Measurements from ENCODE around the gene CUX1.

Gene CUX1

DNA sequence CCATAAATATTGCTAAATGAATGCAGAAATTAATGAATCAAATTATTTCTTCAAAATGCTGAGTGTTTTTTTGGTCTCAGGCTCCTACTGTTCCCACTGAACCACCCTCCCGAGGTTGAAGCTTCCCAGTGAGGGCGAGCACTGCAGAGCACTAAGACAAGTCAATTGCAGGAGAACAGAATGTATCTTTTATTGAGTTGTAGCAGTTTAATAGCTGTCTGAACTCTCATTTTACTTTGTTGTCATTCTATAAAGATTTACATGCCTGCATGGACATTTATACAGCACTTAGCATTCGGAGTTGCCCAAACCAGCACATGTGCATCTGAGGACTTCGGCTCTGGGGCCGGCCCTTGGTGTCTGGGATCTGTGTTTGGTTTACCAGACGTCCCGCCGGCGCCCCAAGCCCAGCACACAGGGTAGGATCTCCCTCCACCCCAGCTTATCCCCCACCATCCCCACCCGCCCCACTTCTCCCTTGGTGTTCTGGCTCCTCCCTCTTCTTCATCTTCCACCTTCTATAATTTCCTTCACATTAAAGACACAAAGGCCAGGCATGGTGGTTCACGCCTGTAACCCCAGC, 258.2 kb downstream of the CUX1 start:
- H3K9ac ChIP-seq (ENCODE audit: low read depth, low read length): no peak overlapping the region
- H3K27ac ChIP-seq (ENCODE audit: low read depth, low read length): no peak overlapping the region
- H3K4me1 ChIP-seq (ENCODE audit: insufficient read depth, low read length): peaks cover 11% of the 10 kb centered on the region
- H3K36me3 ChIP-seq (ENCODE audit: insufficient read depth, low read length): peaks cover 18% of the 10 kb centered on the region
- 92% methylated on average over 11 of the region's 11 CpGs for WGBS
- no peak overlapping the region for H3K4me3 ChIP-seq (ENCODE audit: low read length)
- peaks cover 6% of the 10 kb centered on the region; the same call in 1 of the 2 replicates for H3K9me3 ChIP-seq (ENCODE audit: insufficient read depth, low read depth, low read length)
- H3K27me3 ChIP-seq (ENCODE audit: insufficient read depth, low read length): no peaks in the 10 kb centered on the region

DNA sequence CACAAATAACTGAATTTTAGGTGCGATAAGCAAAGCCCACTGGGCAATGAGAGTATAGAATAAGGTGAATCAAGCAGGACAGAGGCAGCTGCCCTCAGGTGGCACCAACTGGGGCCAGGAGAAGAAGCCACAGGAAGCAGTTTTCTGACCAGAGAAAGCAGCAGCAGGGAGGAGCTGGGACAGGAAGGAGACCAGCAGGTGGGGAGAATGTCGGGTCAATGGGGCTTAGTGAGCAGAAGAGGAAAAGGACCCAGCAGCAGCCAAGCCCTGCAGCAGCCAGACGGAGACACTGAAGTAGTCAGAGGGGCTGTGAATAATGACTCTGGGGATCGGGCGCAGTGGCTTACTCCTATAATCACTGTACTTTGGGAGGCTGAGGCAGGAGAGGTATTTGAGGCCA, 259.7 kb downstream of the CUX1 start:
- no peak overlapping the region for H3K9ac ChIP-seq (ENCODE audit: low read depth, low read length)
- WGBS: 47% methylated on average over 5 of the region's 5 CpGs

DNA sequence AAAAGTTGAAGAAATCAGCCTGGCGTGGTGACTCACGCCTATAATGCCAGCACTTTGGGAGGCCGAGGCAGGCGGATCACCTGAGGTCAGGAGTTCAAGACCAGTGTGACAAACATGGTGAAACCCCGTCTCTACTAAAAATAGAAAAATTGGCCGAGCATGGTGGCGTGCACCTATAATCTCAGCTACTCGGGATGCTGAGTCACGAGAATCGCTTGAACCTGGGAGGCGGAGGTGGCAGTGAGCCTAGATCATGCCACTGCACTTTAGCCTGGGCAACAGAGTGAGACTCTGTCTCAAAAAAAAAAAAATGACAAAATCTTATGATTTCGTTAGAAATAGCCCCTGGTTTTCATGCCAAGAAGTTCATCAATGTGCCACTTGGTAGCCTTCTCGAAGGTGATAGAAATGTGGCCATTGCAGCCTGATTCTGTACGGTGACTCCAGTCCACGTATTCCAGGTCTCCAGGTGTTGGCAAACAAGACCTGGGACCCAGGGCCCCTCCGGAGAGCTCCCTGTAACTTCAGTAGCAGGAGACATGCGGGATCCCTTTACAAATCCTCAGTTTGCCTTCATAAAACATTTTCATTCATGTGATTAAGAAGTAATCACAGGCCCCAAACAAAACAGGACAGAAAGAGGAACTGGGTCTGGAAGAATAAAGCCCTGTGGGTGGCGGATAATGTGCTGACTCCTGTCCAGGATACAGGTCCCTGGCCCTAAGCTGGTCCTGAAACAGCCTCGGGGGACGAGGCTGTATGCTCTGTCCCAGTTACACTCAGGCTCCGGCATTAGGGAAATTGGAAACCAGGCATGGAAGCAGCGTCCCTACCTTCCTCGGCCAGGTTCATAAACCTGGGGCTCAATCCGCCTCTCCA, 262.0 kb downstream of the CUX1 start:
- peaks cover 16% of the 10 kb centered on the region for H3K36me3 ChIP-seq (ENCODE audit: insufficient read depth, low read length)
- no peak overlapping the region for H3K9ac ChIP-seq (ENCODE audit: low read depth, low read length)
- 0 out of 2 replicates have a peak overlapping the region, but pooled peaks have one; percentile 4 for H3K27ac ChIP-seq (ENCODE audit: low read depth, low read length)
- H3K9me3 ChIP-seq (ENCODE audit: insufficient read depth, low read depth, low read length): peaks cover 6% of the 10 kb centered on the region; the same call in 1 of the 2 replicates
- no peaks in the 10 kb centered on the region for H3K27me3 ChIP-seq (ENCODE audit: insufficient read depth, low read length)
- H3K4me3 ChIP-seq (ENCODE audit: low read length): no peak overlapping the region
- H3K4me1 ChIP-seq (ENCODE audit: insufficient read depth, low read length): peaks cover 11% of the 10 kb centered on the region
- 87% methylated on average over 24 of the region's 24 CpGs for WGBS

More for the DNA sequence above, 259.7 kb downstream of the CUX1 start:
- Histone ChIP-seq H3K4me3 (ENCODE audit: low read length) (no peak overlapping the region), H3K9me3 (ENCODE audit: insufficient read depth, low read depth, low read length) (no peaks in the 10 kb centered on the region), H3K27ac (ENCODE audit: low read depth, low read length) (no peak overlapping the region), H3K27me3 (ENCODE audit: insufficient read depth, low read length) (no peaks in the 10 kb centered on the region), H3K36me3 (ENCODE audit: insufficient read depth, low read length) (peaks cover 12% of the 10 kb centered on the region), H3K4me1 (ENCODE audit: insufficient read depth, low read length) (peaks cover 11% of the 10 kb centered on the region)

DNA sequence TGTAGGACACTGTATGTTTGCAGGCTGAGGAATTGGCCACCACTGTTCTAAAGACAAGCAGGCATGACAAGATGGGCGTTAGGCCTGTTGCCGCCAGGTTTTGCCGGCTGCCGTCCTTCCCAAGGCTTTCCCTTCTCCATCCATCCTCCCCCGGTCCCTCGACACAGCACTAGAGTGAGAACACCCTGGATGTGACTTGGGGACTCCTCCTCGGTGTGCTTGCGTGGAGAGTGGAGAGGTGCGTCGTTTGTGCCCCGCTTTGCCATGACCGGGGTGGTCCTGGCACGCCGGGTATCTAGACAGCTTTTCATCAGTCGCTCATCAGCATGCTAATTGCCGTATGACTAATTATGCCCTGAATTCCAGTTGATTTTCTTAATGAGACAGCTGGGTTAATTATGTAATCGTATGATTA, 262.6 kb downstream of the CUX1 start:
- H3K27ac ChIP-seq (ENCODE audit: low read depth, low read length): no peak overlapping the region
- peaks cover 16% of the 10 kb centered on the region for H3K36me3 ChIP-seq (ENCODE audit: insufficient read depth, low read length)
- no peak overlapping the region for H3K9ac ChIP-seq (ENCODE audit: low read depth, low read length)
- H3K4me3 ChIP-seq (ENCODE audit: low read length): no peak overlapping the region
- peaks cover 8% of the 10 kb centered on the region; the same call in 1 of the 2 replicates for H3K9me3 ChIP-seq (ENCODE audit: insufficient read depth, low read depth, low read length)
- peaks cover 11% of the 10 kb centered on the region for H3K4me1 ChIP-seq (ENCODE audit: insufficient read depth, low read length)
- WGBS: 94% methylated on average over 17 of the region's 17 CpGs
- H3K27me3 ChIP-seq (ENCODE audit: insufficient read depth, low read length): no peaks in the 10 kb centered on the region

DNA sequence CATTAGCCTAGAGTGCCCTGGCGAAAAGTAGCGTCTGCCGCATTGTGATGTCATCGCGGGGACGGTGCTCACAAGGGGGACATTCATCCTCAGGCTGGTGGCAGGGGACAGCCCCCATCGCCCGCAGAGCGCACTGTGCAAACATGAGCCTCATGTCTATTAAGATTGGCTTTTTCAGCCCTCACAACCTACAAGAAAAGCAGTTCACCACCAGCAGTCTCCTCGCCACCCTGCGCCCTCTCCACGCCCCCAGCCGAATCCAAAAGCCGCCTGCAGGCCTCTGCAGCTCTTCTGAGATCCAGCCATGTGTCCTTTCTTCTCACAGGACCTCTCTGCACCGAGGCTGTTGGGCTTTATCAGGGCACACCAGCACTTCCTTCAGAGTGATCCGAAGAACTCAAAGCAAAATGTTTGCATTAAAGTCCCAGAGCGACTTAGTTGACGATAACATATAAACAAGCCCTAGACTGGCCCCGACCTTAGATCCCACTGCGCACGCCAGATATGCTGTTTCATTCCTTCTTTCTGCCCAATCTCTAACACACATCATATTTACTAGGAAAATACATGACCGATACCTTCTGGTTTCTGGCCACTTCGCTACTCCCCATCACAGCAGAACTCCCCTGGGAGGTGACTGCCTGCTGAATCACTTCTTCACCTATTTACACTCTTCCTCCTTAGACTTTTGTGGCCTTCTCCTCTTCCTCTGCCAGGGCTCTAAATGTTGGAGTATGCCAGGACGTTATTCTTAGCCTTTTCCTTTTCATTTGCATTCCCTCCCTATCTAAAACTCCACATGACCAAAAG, 263.2 kb downstream of the CUX1 start:
- WGBS: 94% methylated on average over 24 of the region's 24 CpGs
- Histone ChIP-seq H3K27ac (ENCODE audit: low read depth, low read length) (no peak overlapping the region), H3K36me3 (ENCODE audit: insufficient read depth, low read length) (peaks cover 16% of the 10 kb centered on the region), H3K9me3 (ENCODE audit: insufficient read depth, low read depth, low read length) (peaks cover 12% of the 10 kb centered on the region; the same call in 1 of the 2 replicates), H3K4me3 (ENCODE audit: low read length) (no peak overlapping the region), H3K27me3 (ENCODE audit: insufficient read depth, low read length) (no peaks in the 10 kb centered on the region), H3K4me1 (ENCODE audit: insufficient read depth, low read length) (peaks cover 11% of the 10 kb centered on the region), H3K9ac (ENCODE audit: low read depth, low read length) (no peak overlapping the region)

DNA sequence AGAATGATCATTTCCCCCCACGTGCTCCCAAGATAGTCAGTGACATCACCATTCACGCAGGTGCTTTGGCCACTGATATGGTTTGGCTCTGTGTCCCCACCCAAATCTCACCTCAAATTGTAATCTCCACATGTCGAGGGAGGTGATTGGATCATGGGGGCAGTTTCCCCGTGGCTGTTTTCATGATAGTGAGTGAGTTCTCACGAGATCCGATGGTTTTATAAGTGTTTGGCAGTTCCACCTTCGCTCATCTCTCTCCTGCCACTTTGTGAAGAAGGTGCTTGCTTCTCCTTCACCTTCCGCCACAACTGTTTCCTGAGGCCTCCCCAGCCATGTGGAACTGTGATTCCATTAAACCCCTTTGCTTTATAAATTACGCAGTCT, 263.8 kb downstream of the CUX1 start:
- 91% methylated on average over 9 of the region's 9 CpGs for WGBS
- peaks cover 16% of the 10 kb centered on the region for H3K36me3 ChIP-seq (ENCODE audit: insufficient read depth, low read length)
- peaks cover 11% of the 10 kb centered on the region for H3K4me1 ChIP-seq (ENCODE audit: insufficient read depth, low read length)
- H3K9ac ChIP-seq (ENCODE audit: low read depth, low read length): no peak overlapping the region
- no peaks in the 10 kb centered on the region for H3K27me3 ChIP-seq (ENCODE audit: insufficient read depth, low read length)
- H3K4me3 ChIP-seq (ENCODE audit: low read length): no peak overlapping the region
- no peak overlapping the region for H3K27ac ChIP-seq (ENCODE audit: low read depth, low read length)
- peaks cover 12% of the 10 kb centered on the region; the same call in 1 of the 2 replicates for H3K9me3 ChIP-seq (ENCODE audit: insufficient read depth, low read depth, low read length)

DNA sequence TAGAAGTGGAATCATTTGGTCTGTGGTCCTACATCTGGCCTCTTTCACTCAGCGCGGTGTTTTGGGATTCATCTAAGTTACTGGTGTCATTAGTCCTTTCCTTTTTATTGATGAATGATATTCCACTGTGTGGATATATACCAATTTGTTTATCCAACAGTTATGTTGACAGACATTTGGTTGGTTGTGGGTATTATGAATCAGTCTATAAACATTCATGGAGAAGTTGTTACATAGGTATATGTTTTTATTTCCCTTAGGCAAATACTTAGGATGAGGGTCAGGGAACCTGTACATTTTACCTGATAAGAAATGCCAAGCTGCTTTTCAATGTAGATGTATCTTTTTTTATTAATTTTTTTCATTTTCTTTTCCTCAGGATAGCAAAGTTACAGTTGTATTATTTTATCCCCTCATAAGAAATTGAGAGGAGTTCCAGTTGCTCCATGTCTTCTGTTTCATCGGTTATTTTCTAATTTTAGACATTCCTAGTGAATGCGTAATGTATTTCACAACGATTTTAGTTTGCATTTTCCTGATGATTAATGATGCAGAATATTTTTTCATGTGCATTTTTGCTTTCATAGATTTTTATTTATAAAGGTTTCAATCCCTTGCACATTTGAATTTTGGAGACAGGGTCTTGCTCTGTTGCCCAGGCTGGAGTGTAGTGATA, 265.4 kb downstream of the CUX1 start:
- Histone ChIP-seq H3K27me3 (ENCODE audit: insufficient read depth, low read length) (no peaks in the 10 kb centered on the region), H3K4me3 (ENCODE audit: low read length) (no peak overlapping the region), H3K27ac (ENCODE audit: low read depth, low read length) (no peak overlapping the region), H3K9me3 (ENCODE audit: insufficient read depth, low read depth, low read length) (peaks cover 12% of the 10 kb centered on the region; the same call in 1 of the 2 replicates), H3K9ac (ENCODE audit: low read depth, low read length) (no peak overlapping the region), H3K4me1 (ENCODE audit: insufficient read depth, low read length) (no peaks in the 10 kb centered on the region), H3K36me3 (ENCODE audit: insufficient read depth, low read length) (peaks cover 16% of the 10 kb centered on the region)
- WGBS: 98% methylated on average over 5 of the region's 5 CpGs

DNA sequence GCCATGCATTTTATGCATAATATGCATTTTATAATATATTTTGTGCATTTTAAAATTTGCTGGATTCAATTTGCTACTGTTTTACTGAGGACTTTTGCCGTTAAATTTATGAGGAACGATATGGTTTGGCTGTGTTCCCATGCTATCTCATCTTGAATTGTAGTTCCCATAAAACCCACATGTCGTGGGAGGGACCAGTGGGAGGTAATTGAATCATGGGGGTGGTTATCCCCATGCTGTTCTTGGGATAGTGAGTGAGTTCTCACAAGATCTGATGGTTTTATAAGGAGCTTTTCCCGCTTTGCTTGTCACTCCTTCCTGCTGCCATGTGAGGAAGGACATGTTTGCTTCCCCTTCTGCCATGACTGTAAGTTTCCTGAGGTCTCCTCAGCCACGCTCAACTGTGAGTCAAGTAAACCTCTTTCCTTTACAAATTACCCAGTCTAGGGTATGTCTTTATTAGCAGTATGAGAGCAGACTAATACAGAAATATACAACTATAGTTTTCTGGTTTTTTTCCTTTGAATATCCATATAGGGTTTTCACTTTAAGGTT, 267.9 kb downstream of the CUX1 start:
- H3K4me3 ChIP-seq (ENCODE audit: low read length): no peak overlapping the region
- H3K4me1 ChIP-seq (ENCODE audit: insufficient read depth, low read length): peaks cover 9% of the 10 kb centered on the region; the same call in 1 of the 2 replicates
- H3K9ac ChIP-seq (ENCODE audit: low read depth, low read length): no peak overlapping the region
- H3K27me3 ChIP-seq (ENCODE audit: insufficient read depth, low read length): no peaks in the 10 kb centered on the region
- H3K36me3 ChIP-seq (ENCODE audit: insufficient read depth, low read length): peaks cover 16% of the 10 kb centered on the region
- H3K9me3 ChIP-seq (ENCODE audit: insufficient read depth, low read depth, low read length): peaks cover 12% of the 10 kb centered on the region; the same call in 1 of the 2 replicates
- no peak overlapping the region for H3K27ac ChIP-seq (ENCODE audit: low read depth, low read length)
- 94% methylated on average over 4 of the region's 5 CpGs for WGBS

DNA sequence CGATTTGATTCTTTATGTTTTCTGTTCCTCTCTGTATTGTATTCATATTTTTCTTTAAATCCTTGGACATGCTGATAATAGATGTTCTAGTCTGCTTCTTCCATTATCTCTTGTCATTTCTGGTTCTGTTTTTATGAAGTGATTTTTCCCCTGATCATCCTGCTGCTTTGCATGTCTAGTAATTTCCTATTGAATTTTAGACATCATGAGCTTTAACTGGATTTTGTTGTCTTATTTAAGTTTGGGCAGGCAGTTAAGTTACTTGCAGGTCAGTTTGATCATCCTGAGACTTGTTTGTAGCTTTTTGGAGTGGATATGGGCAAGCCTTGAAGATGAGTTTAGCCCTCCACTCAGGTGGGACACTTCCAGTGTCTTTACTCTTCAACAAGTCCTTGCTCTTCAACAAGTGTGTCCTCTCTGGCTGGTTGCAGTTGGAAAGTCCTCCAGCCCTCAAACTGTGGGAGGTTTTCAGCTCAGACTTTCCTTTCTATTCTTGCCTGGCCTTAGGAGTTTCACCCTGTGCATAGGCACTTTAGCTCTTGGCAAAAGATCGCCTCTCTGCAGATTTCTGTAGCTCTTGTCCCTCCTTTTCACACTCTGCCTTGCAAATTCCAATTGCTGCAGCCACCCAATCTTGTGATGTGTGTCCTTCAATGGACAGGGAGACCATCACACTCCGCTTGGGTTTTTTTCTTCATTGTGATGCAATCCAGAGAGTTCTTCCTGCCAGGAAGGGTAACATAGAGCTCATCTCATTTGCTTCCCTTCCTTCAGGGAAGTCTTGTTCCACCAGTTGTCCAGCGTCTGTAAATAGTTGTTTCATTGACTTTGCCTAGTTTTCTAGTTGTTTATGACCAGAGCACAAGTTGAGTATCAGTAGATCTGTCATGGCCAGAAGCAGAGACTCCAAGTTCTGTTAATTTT, 272.0 kb downstream of the CUX1 start:
- Histone ChIP-seq H3K27me3 (ENCODE audit: insufficient read depth, low read length) (no peaks in the 10 kb centered on the region), H3K36me3 (ENCODE audit: insufficient read depth, low read length) (no peaks in the 10 kb centered on the region), H3K9ac (ENCODE audit: low read depth, low read length) (no peak overlapping the region), H3K27ac (ENCODE audit: low read depth, low read length) (no peak overlapping the region), H3K9me3 (ENCODE audit: insufficient read depth, low read depth, low read length) (0 out of 2 replicates have a peak, but pooled peaks cover 6% of the 10 kb centered on the region), H3K4me1 (ENCODE audit: insufficient read depth, low read length) (peaks cover 19% of the 10 kb centered on the region), H3K4me3 (ENCODE audit: low read length) (no peak overlapping the region)
- WGBS: 78% methylated on average over 3 of the region's 4 CpGs

All from HUES64 (cell line).